ENCODE data around the gene CA11. TPM values are rescaled to one million over a fixed set of nuclear protein-coding genes. Genes with fewer than 3 reads are reported as not detected.

Gene CA11
- total and polyA plus RNA-seq, 9 of the 15 experiments (the other 6 are each of a cell fraction or from before 2014, with no cell fraction given), result 2.9 to 19.9 (median 8.3) TPM

DNA sequence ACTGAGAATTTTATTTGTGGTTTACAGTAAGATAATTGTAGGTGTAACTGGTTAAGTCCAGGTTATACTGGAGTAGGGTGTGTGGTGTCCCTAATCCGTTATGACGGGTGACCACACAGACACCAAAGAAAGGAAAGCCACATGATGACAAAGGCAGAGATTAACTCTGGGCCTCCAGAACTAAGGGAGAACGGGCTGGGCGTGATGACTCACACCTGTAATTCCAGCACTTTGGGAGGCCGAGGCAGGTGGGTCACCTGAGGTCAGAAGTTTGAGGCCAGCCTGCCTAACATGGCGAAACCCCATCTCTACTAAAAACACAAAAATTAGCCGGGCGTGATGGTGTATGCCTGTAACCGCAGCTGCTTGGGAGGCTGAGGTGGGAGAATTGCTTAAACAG lies 39.6 kb upstream of the CA11 start (continued):
- TF ChIP-seq, protein P1, sequence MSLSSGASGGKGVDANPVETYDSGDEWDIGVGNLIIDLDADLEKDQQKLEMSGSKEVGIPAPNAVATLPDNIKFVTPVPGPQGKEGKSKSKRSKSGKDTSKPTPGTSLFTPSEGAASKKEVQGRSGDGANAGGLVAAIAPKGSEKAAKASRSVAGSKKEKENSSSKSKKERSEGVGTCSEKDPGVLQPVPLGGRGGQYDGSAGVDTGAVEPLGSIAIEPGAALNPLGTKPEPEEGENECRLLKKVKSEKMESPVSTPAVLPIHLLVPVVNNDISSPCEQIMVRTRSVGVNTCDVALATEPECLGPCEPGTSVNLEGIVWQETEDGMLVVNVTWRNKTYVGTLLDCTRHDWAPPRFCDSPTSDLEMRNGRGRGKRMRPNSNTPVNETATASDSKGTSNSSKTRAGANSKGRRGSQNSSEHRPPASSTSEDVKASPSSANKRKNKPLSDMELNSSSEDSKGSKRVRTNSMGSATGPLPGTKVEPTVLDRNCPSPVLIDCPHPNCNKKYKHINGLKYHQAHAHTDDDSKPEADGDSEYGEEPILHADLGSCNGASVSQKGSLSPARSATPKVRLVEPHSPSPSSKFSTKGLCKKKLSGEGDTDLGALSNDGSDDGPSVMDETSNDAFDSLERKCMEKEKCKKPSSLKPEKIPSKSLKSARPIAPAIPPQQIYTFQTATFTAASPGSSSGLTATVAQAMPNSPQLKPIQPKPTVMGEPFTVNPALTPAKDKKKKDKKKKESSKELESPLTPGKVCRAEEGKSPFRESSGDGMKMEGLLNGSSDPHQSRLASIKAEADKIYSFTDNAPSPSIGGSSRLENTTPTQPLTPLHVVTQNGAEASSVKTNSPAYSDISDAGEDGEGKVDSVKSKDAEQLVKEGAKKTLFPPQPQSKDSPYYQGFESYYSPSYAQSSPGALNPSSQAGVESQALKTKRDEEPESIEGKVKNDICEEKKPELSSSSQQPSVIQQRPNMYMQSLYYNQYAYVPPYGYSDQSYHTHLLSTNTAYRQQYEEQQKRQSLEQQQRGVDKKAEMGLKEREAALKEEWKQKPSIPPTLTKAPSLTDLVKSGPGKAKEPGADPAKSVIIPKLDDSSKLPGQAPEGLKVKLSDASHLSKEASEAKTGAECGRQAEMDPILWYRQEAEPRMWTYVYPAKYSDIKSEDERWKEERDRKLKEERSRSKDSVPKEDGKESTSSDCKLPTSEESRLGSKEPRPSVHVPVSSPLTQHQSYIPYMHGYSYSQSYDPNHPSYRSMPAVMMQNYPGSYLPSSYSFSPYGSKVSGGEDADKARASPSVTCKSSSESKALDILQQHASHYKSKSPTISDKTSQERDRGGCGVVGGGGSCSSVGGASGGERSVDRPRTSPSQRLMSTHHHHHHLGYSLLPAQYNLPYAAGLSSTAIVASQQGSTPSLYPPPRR (CRISPR knock-in tag; IDR thresholded peaks at IDR 0.05; ENCODE audit: borderline replicate concordance), result no peak
- no peak for TF ChIP-seq ETS2 (tag; IDR thresholded peaks at IDR 0.05; ENCODE audit: borderline replicate concordance, poor library complexity, severe bottlenecking)
- TF ChIP-seq POLR2H (tag; IDR thresholded peaks at IDR 0.05; ENCODE audit: low read depth), result no peak
- no peak for TF ChIP-seq ZNF551 (CRISPR knock-in tag; IDR thresholded peaks at IDR 0.05)
- TF ChIP-seq ZNF561 (CRISPR knock-in tag; conservative IDR thresholded peaks at IDR 0.05), result no peak
- TF ChIP-seq SREBF1 (IDR thresholded peaks at IDR 0.05; ENCODE audit: borderline replicate concordance, low read depth, low read length), result no peak
- TF ChIP-seq ILF3 (IDR thresholded peaks at IDR 0.05; ENCODE audit: borderline replicate concordance), result no peak
- TF ChIP-seq ZNF263 (CRISPR knock-in tag; IDR thresholded peaks at IDR 0.05; ENCODE audit: borderline replicate concordance), result no peak
- TF ChIP-seq FOXA3 (CRISPR knock-in tag; conservative IDR thresholded peaks at IDR 0.05 in 1 of 2, IDR thresholded peaks at IDR 0.05 in 1 of 2), result no peak
- TF ChIP-seq ZNF699 (CRISPR knock-in tag; IDR thresholded peaks at IDR 0.05; ENCODE audit: insufficient replicate concordance), result no peak
- no peak for TF ChIP-seq SMAD1 (IDR thresholded peaks at IDR 0.05; ENCODE audit: low read depth, low read length, partially characterized antibody)
- TF ChIP-seq SOX6 (IDR thresholded peaks at IDR 0.05), result peak; percentile 82
- no peak for TF ChIP-seq SNRNP70 (optimal IDR thresholded peaks at IDR 0.05; ENCODE audit: low read depth, low read length)
- TF ChIP-seq HIVEP1 (CRISPR knock-in tag; IDR thresholded peaks at IDR 0.05), result no peak
- TF ChIP-seq ZNF76 (CRISPR knock-in tag; IDR thresholded peaks at IDR 0.05; ENCODE audit: borderline replicate concordance), result no peak
- no peak for TF ChIP-seq FOXJ2 (tag; IDR thresholded peaks at IDR 0.05)
- no peak for TF ChIP-seq DMBX1 (CRISPR knock-in tag; IDR thresholded peaks at IDR 0.05; ENCODE audit: borderline replicate concordance)
- TF ChIP-seq ZNF780A (CRISPR knock-in tag; IDR thresholded peaks at IDR 0.05), result no peak
- TF ChIP-seq, protein P2, sequence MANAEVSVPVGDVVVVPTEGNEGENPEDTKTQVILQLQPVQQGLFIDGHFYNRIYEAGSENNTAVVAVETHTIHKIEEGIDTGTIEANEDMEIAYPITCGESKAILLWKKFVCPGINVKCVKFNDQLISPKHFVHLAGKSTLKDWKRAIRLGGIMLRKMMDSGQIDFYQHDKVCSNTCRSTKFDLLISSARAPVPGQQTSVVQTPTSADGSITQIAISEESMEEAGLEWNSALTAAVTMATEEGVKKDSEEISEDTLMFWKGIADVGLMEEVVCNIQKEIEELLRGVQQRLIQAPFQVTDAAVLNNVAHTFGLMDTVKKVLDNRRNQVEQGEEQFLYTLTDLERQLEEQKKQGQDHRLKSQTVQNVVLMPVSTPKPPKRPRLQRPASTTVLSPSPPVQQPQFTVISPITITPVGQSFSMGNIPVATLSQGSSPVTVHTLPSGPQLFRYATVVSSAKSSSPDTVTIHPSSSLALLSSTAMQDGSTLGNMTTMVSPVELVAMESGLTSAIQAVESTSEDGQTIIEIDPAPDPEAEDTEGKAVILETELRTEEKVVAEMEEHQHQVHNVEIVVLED (CRISPR knock-in tag; IDR thresholded peaks at IDR 0.05), result no peak
- TF ChIP-seq ZBTB7A (IDR thresholded peaks at IDR 0.05; ENCODE audit: borderline replicate concordance, control insufficient read depth, low read depth, low read length), result no peak
- TF ChIP-seq, protein P3, sequence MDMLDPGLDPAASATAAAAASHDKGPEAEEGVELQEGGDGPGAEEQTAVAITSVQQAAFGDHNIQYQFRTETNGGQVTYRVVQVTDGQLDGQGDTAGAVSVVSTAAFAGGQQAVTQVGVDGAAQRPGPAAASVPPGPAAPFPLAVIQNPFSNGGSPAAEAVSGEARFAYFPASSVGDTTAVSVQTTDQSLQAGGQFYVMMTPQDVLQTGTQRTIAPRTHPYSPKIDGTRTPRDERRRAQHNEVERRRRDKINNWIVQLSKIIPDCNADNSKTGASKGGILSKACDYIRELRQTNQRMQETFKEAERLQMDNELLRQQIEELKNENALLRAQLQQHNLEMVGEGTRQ (CRISPR knock-in tag; IDR thresholded peaks at IDR 0.05), result no peak
- TF ChIP-seq PHB (CRISPR knock-in tag; IDR thresholded peaks at IDR 0.05), result no peak

All from K562 (cell line).